Measurements from ENCODE around the gene TMEM135. TPM values are rescaled to one million over a fixed set of nuclear protein-coding genes. Genes with fewer than 3 reads are reported as not detected.

Gene TMEM135
- total RNA-seq, 1 donor, result 30.0 TPM

GRCh38 chr11:87033561-87033960 lies 4.2 kb upstream of the TMEM135 start:
- no peak for DNase-seq (ENCODE audit: low read depth)
- TF ChIP-seq, protein P1, sequence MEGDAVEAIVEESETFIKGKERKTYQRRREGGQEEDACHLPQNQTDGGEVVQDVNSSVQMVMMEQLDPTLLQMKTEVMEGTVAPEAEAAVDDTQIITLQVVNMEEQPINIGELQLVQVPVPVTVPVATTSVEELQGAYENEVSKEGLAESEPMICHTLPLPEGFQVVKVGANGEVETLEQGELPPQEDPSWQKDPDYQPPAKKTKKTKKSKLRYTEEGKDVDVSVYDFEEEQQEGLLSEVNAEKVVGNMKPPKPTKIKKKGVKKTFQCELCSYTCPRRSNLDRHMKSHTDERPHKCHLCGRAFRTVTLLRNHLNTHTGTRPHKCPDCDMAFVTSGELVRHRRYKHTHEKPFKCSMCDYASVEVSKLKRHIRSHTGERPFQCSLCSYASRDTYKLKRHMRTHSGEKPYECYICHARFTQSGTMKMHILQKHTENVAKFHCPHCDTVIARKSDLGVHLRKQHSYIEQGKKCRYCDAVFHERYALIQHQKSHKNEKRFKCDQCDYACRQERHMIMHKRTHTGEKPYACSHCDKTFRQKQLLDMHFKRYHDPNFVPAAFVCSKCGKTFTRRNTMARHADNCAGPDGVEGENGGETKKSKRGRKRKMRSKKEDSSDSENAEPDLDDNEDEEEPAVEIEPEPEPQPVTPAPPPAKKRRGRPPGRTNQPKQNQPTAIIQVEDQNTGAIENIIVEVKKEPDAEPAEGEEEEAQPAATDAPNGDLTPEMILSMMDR (IDR thresholded peaks at IDR 0.05; ENCODE audit: insufficient read depth, low read length), result no peak
- no peak overlapping the region for H3K4me3 ChIP-seq (ENCODE audit: low read depth, low read length)

DNA sequence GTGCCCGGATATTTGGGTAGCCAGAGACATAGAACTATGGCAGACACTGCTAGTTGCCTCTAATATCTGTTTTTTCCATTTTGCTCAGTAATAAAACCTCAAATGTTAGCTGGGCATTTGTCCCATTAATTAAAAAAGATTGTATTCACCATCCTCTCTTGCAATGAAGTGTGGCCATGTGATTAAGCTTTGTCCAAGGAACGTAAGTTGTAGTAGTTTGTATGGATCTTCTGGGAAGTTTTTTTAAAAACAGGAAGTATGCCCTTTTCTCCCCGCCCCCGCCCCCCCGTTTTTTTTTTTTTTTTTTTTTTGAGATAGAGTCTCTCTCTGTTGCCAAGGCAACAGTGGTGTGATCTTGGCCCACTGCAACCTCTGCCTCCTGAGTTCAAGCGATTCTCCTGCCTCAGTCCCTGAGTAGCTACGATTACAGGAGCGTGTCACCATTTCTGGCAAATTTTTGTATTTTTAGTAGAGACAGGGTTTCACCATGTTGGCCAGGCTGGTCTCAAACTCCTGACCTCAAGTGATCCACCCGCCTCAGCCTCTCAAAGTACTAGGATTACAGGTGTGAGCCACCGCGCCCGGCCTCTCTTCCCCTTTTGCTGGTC lies 1.7 kb upstream of the TMEM135 start:
- H3K4me3 ChIP-seq (ENCODE audit: low read depth, low read length), result no peak overlapping the region
- TF ChIP-seq, protein P1 (IDR thresholded peaks at IDR 0.05; ENCODE audit: insufficient read depth, low read length), result no peak
- no peak for DNase-seq (ENCODE audit: low read depth)

- peak overlapping the region; percentile 92 for H3K4me3 ChIP-seq (ENCODE audit: low read depth, low read length)
- TF ChIP-seq, protein P1 (IDR thresholded peaks at IDR 0.05; ENCODE audit: insufficient read depth, low read length), result no peak
- DNase-seq (ENCODE audit: low read depth), result no peak
Observed at GRCh38 chr11:87036756-87037449, 831 bp upstream of the TMEM135 start.

DNA sequence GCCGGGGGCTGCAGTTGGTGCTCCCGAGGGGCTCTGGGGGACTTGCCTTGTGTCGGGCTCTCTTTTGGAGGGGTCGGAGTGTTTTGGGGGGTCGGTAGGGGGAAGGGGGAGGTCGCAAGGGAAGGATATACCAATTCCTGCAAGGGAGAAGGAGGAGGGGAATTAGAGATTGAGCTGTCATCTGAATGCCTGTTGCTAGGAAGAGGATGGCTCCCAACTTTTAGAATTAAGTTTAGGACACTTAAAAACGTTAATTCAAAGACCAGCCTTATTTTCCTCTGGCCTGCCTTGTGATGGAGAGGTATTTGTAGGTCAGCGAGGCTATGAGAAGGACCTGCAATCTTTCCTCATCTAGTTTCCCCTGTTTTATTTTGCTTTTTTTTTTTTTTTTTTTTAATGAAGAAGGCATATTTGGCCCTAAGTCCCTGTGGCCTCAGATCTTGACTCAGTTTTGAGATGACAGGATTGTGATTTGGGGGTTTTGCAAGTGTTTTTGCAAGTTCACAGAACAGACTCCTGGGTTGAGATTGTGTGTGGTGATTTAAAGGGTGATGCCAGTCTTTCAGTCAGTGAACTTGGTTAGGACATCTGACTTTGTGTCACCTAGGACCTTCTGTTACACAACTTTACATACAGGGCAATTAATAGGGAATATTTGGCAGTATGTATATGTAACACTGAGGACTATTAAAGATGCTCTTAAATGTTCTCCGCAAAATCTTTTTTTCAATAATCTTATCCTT lies 672 bp downstream of the TMEM135 start:
- peak overlapping the region; percentile 92 for H3K4me3 ChIP-seq (ENCODE audit: low read depth, low read length)
- no peak for DNase-seq (ENCODE audit: low read depth)
- TF ChIP-seq, protein P1 (IDR thresholded peaks at IDR 0.05; ENCODE audit: insufficient read depth, low read length), result no peak

DNA sequence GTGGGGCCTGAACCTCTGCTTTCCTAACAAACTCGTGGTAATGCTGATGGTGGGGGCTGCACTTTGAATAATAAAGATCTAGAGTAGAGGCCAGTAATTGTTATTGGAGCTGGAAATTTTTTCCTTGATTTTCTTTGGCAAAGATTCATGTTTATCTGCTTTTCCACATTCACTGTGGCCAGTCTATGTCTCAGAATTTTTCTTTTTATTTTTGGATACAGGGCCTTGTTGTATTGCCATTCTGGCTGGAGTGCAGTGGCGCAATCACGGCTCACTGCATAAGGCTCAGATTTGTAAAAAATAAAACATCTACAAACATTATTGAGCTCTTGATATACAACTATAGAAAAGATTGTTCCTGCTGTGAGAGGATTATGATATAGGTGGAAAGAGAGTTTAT lies 1.6 kb downstream of the TMEM135 start:
- peak; percentile 64 for DNase-seq (ENCODE audit: low read depth)
- H3K4me3 ChIP-seq (ENCODE audit: low read depth, low read length), result peak overlapping the region; percentile 92
- TF ChIP-seq, protein P1 (IDR thresholded peaks at IDR 0.05; ENCODE audit: insufficient read depth, low read length), result no peak

- no peak for DNase-seq (ENCODE audit: low read depth)
- TF ChIP-seq, protein P1 (IDR thresholded peaks at IDR 0.05; ENCODE audit: insufficient read depth, low read length), result no peak
Observed at GRCh38 chr11:87043894-87044293, 6.2 kb downstream of the TMEM135 start.

More at GRCh38 chr11:87043894-87044293, 6.2 kb downstream of the TMEM135 start:
- H3K4me3 ChIP-seq (ENCODE audit: low read depth, low read length), result no peak overlapping the region

Data from fibroblast of the aortic adventitia (primary cell).